HepG2 (cell line): ENCODE data around the gene RAB36. TPM values are rescaled to one million over a fixed set of nuclear protein-coding genes. Genes with fewer than 3 reads are reported as not detected.

Source experiments
- AGO1 ChIP-seq: fragments of 200-400 bp; formaldehyde crosslinking; IDR thresholded peaks from 2 replicates; pipeline ENCODE4 v1.6.1; 2017; ENCODE audit warnings: mild to moderate bottlenecking, low read depth, low read length, moderate library complexity; ENCODE audit not compliant: poor library complexity, severe bottlenecking
- FOXM1 ChIP-seq: sonication (generic); formaldehyde crosslinking; IDR thresholded peaks from 2 replicates; pipeline ENCODE4 v1.5.0; 2020; ENCODE audit warnings: missing genetic modification reagents
- HINFP ChIP-seq: sonication (generic); formaldehyde crosslinking; IDR thresholded peaks from 2 replicates; pipeline ENCODE4 v1.4.0; 2020; ENCODE audit warnings: low read depth, mild to moderate bottlenecking, missing genetic modification reagents
- HNF4A ChIP-seq: sonication (generic); formaldehyde crosslinking; IDR thresholded peaks from 2 replicates; pipeline ENCODE4 v1.4.0; 2020; ENCODE audit warnings: missing genetic modification reagents
- HNRNPLL ChIP-seq: fragments of 200-400 bp; formaldehyde crosslinking; IDR thresholded peaks from 2 replicates; pipeline ENCODE4 v1.6.1; 2017; ENCODE audit warnings: mild to moderate bottlenecking, low read depth, low read length; ENCODE audit not compliant: poor library complexity, severe bottlenecking
- LBX2 ChIP-seq: sonication (generic); formaldehyde crosslinking; IDR thresholded peaks from 2 replicates; pipeline ENCODE4 v1.5.0; 2020; ENCODE audit warnings: missing genetic modification reagents, mild to moderate bottlenecking, borderline replicate concordance
- MBNL3 ChIP-seq: fragments of 250-450 bp; sonication (Bioruptor Pico); conservative IDR thresholded peaks from 2 replicates; pipeline ENCODE4 v1.8.0; 2022; ENCODE audit warnings: mild to moderate bottlenecking, inconsistent platforms
- MLXIP ChIP-seq: sonication (generic); formaldehyde crosslinking; IDR thresholded peaks from 2 replicates; pipeline ENCODE4 v1.9.0; 2021; ENCODE audit warnings: missing genetic modification reagents, borderline replicate concordance
- MTF1 ChIP-seq: sonication (generic); formaldehyde crosslinking; IDR thresholded peaks from 2 replicates; pipeline ENCODE4 v1.5.0; 2020; ENCODE audit warnings: missing genetic modification reagents
- PHF8 ChIP-seq: sonication (generic); formaldehyde crosslinking; IDR thresholded peaks from 2 replicates; pipeline ENCODE4 v1.5.0; 2020; ENCODE audit warnings: missing genetic modification reagents
- RAD51 ChIP-seq: fragments of 450-650 bp; IDR thresholded peaks from 2 replicates; pipeline ENCODE4 v1.6.1; 2016; ENCODE audit warnings: borderline replicate concordance
- SNAI1 ChIP-seq: sonication (generic); formaldehyde crosslinking; IDR thresholded peaks from 2 replicates; pipeline ENCODE4 v1.5.0; 2020; ENCODE audit warnings: mild to moderate bottlenecking, missing genetic modification reagents, borderline replicate concordance
- SNAPC5 ChIP-seq: sonication (generic); formaldehyde crosslinking; IDR thresholded peaks from 2 replicates; pipeline ENCODE4 v1.8.1; 2023; ENCODE audit warnings: mild to moderate bottlenecking, missing genetic modification reagents, borderline replicate concordance
- SPEN ChIP-seq: sonication (generic); formaldehyde crosslinking; IDR thresholded peaks from 2 replicates; pipeline ENCODE4 v1.5.1; 2020; ENCODE audit warnings: low read depth, mild to moderate bottlenecking, missing genetic modification reagents
- TBX3 ChIP-seq: fragments of 450-650 bp; IDR thresholded peaks from 2 replicates; pipeline ENCODE4 v1.6.1; 2017; ENCODE audit warnings: antibody characterized with exemption, mild to moderate bottlenecking, inconsistent platforms, borderline replicate concordance
- THAP7 ChIP-seq: sonication (generic); formaldehyde crosslinking; IDR thresholded peaks from 2 replicates; pipeline ENCODE4 v1.8.1; 2023; ENCODE audit warnings: mild to moderate bottlenecking, missing genetic modification reagents
- U2AF2 ChIP-seq: fragments of 200-400 bp; formaldehyde crosslinking; IDR thresholded peaks from 2 replicates; pipeline ENCODE4 v1.6.1; 2017; ENCODE audit warnings: low read depth, mild to moderate bottlenecking, low read length
- ZMAT5 ChIP-seq: sonication (generic); formaldehyde crosslinking; IDR thresholded peaks from 2 replicates; pipeline ENCODE4 v1.5.0; 2020; ENCODE audit warnings: mild to moderate bottlenecking, low read depth, missing genetic modification reagents, borderline replicate concordance
- ZNF282 ChIP-seq: fragments of 450-650 bp; IDR thresholded peaks from 2 replicates; pipeline ENCODE4 v1.6.1; 2018; ENCODE audit not compliant: partially characterized antibody
- ZNF44 ChIP-seq: sonication (generic); formaldehyde crosslinking; IDR thresholded peaks from 2 replicates; pipeline ENCODE4 v1.5.1; 2020; ENCODE audit warnings: mild to moderate bottlenecking, missing genetic modification reagents
- ZNF451 ChIP-seq: sonication (generic); formaldehyde crosslinking; IDR thresholded peaks from 2 replicates; pipeline ENCODE4 v1.5.0; 2020; ENCODE audit warnings: mild to moderate bottlenecking, missing genetic modification reagents
- ZNF589 ChIP-seq: sonication (generic); formaldehyde crosslinking; conservative IDR thresholded peaks from 2 replicates; pipeline ENCODE4 v1.8.0; 2022; ENCODE audit warnings: mild to moderate bottlenecking, moderate library complexity, missing genetic modification reagents
- ZNF652 ChIP-seq: IDR thresholded peaks from 2 replicates; pipeline ENCODE4 v1.6.1; 2016; ENCODE audit warnings: low read depth, borderline replicate concordance
- ZSCAN29 ChIP-seq: sonication (generic); formaldehyde crosslinking; conservative IDR thresholded peaks from 2 replicates; pipeline ENCODE4 v1.4.0; 2020; ENCODE audit warnings: mild to moderate bottlenecking, missing genetic modification reagents
- polyA plus RNA-seq, 8 experiments: library from polyadenylated mRNA; depleted of rRNA in 3 of 8; stranded (reverse) in 7 of 8; unstranded in 1 of 8; fragments of >200 nt; fragmentation: Illumina TruSeq in 4 of 8; extraction: Trizol in 4 of 8; gene quantifications; 2 replicates each; pipeline versions ENCODE4 v1.2.1 to v1.2.3, GENCODE V29; 2011 to 2016; ENCODE audit warnings: low read depth in 4 of 8, missing spikeins in 1 of 8, mixed read lengths in 1 of 8; ENCODE audit not compliant: insufficient read depth in 1 of 8
- total RNA-seq, 5 experiments: library from RNA; depleted of rRNA; stranded (reverse); fragments of >200 nt; fragmentation: Illumina TruSeq; extraction: Trizol; gene quantifications; 2 replicates each; pipeline ENCODE4 v1.2.3, GENCODE V29; 2016; ENCODE audit warnings: low read depth in 1 of 5

RAB36 gene
- total and polyA plus RNA-seq, 2 of the 13 experiments (the other 11 are each of a cell fraction or from before 2014, with no cell fraction given): 0.24 to 0.86 TPM

GRCh38 chr22:23178512-23179254 is 33.4 kb downstream of the RAB36 start (continued):
- TF ChIP-seq ZMAT5 (CRISPR knock-in tag) (no peak), HNRNPLL (no peak), MBNL3 (CRISPR knock-in tag) (no peak), HNF4A (peak; percentile 38), HINFP (CRISPR knock-in tag) (no peak), ZNF451 (CRISPR knock-in tag) (no peak), MLXIP (no peak), MTF1 (CRISPR knock-in tag) (no peak), LBX2 (CRISPR knock-in tag) (no peak), AGO1 (no peak), ZNF282 (no peak), ZNF44 (CRISPR knock-in tag) (0 out of 2 replicates have a peak, but pooled peaks have one; percentile 49), SPEN (CRISPR knock-in tag) (0 out of 2 replicates have a peak, but pooled peaks have one; percentile 38), U2AF2 (no peak), ZNF652 (CRISPR knock-in tag) (no peak), SNAPC5 (CRISPR knock-in tag) (no peak), TBX3 (no peak), SNAI1 (CRISPR knock-in tag) (no peak), RAD51 (no peak), THAP7 (no peak), FOXM1 (CRISPR knock-in tag) (no peak), PHF8 (CRISPR knock-in tag) (no peak), ZNF589 (CRISPR knock-in tag) (no peak), ZSCAN29 (CRISPR knock-in tag) (no peak)
